IMR-90 (cell line): ENCODE data around the gene GCNA. TPM values are rescaled to one million over a fixed set of nuclear protein-coding genes. Genes with fewer than 3 reads are reported as not detected.

Source experiments
- ATAC-seq: fragments of 200-7000 bp; cut with Tn5 transposase; 2 replicates; pipeline ENCODE4 v1.9.1; 2020; ENCODE audit warnings: low read depth, mild to moderate bottlenecking, moderate library complexity
- BruUV-seq: library from RNA; stranded (reverse); fragments of 400-500 nt; replicated peaks from 2 replicates; lab custom pipeline; 2021; lab: Mats Ljungman, UMichigan
- CTCF ChIA-PET: fragments of 300-600 bp; formaldehyde crosslinking; extraction: SDS; loops from one replicate; lab custom pipeline; 2021; ENCODE audit warnings: antibody characterized with exemption; lab: Yijun Ruan, JAX
- POLR2A ChIA-PET: fragments of 300-600 bp; sonication (Branson Sonifier 250); formaldehyde crosslinking; loops from one replicate; lab custom pipeline; 2022; ENCODE audit warnings: antibody characterized with exemption; ENCODE audit not compliant: unreplicated experiment; lab: Charles Lee
- DNase-seq: peaks from one replicate; pipeline ENCODE4 v3.0.0; 2013
- H2AFZ ChIP-seq: replicated peaks from 2 replicates; pipeline ENCODE3; 2013; ENCODE audit warnings: low read length, mild to moderate bottlenecking; ENCODE audit not compliant: poor library complexity
- H2AK5ac ChIP-seq: 2 replicates; pipeline ENCODE4 v1.6.1; 2013; ENCODE audit warnings: low read depth, low read length, inconsistent platforms
- H2AK9ac ChIP-seq: replicated peaks from 2 replicates; pipeline ENCODE3; 2013; ENCODE audit warnings: mild to moderate bottlenecking, low read depth, low read length, moderate library complexity; ENCODE audit not compliant: poor library complexity
- H2BK120ac ChIP-seq: 2 replicates; pipeline ENCODE4 v1.6.1; 2013; ENCODE audit warnings: low read depth, low read length, inconsistent platforms
- H2BK15ac ChIP-seq: 3 replicates; pipeline ENCODE4 v1.6.1; 2013; ENCODE audit warnings: low read depth, low read length, inconsistent platforms
- H2BK20ac ChIP-seq: 2 replicates; pipeline ENCODE4 v1.6.1; 2013; ENCODE audit warnings: low read depth, mild to moderate bottlenecking, inconsistent platforms, low read length, moderate library complexity
- H2BK5ac ChIP-seq: 2 replicates; pipeline ENCODE4 v1.6.1; 2013; ENCODE audit warnings: mild to moderate bottlenecking, low read depth, low read length, inconsistent platforms; ENCODE audit not compliant: poor library complexity, severe bottlenecking
- H3K14ac ChIP-seq: replicated peaks from 2 replicates; pipeline ENCODE4 v1.6.1; 2013; ENCODE audit warnings: low read depth, low read length, inconsistent platforms
- H3K18ac ChIP-seq: 2 replicates; pipeline ENCODE4 v1.6.1; 2013; ENCODE audit warnings: low read depth, low read length, control low read depth
- H3K23ac ChIP-seq: 2 replicates; pipeline ENCODE4 v1.6.1; 2013; ENCODE audit warnings: low read depth, low read length, inconsistent platforms
- H3K27ac ChIP-seq: 2 replicates; pipeline ENCODE4 v1.5.1; 2013; ENCODE audit warnings: mild to moderate bottlenecking, control low read depth, low read length; ENCODE audit not compliant: insufficient read depth
- H3K27me3 ChIP-seq: 2 replicates; pipeline ENCODE4 v1.6.1; 2013; ENCODE audit warnings: low read length; ENCODE audit not compliant: control insufficient read depth, insufficient read depth
- H3K36me3 ChIP-seq: 2 replicates; pipeline ENCODE4 v1.6.1; 2013; ENCODE audit warnings: low read length, mixed read lengths; ENCODE audit not compliant: control insufficient read depth, insufficient read depth
- H3K4ac ChIP-seq: 2 replicates; pipeline ENCODE4 v1.6.1; 2013; ENCODE audit warnings: low read depth, low read length, inconsistent platforms
- H3K4me1 ChIP-seq: 2 replicates; pipeline ENCODE4 v1.6.1; 2013; ENCODE audit warnings: low read length, mixed read lengths; ENCODE audit not compliant: control insufficient read depth, insufficient read depth
- H3K4me2 ChIP-seq: 2 replicates; pipeline ENCODE4 v1.6.1; 2013; ENCODE audit warnings: low read depth, mild to moderate bottlenecking, control low read depth, low read length, moderate library complexity
- H3K4me3 ChIP-seq: 2 replicates; pipeline ENCODE4 v1.5.1; 2013; ENCODE audit warnings: low read depth, mild to moderate bottlenecking, control low read depth, low read length, moderate library complexity; ENCODE audit not compliant: insufficient read depth
- H3K56ac ChIP-seq: 2 replicates; pipeline ENCODE4 v1.6.1; 2013; ENCODE audit warnings: low read length, inconsistent platforms; ENCODE audit not compliant: insufficient read depth; ENCODE audit errors: extremely low read depth
- H3K79me1 ChIP-seq, 2 experiments: 2 replicates each; pipeline ENCODE4 v1.6.1; 2013; ENCODE audit warnings: low read length in 2 of 2, inconsistent platforms in 1 of 2, low read depth in 1 of 2
- H3K9ac ChIP-seq: 2 replicates; pipeline ENCODE4 v1.6.1; 2013; ENCODE audit warnings: low read depth, low read length, control low read depth
- H3K9me1 ChIP-seq: 2 replicates; pipeline ENCODE4 v1.6.1; 2013; ENCODE audit warnings: low read length, inconsistent platforms; ENCODE audit not compliant: insufficient read depth
- H3K9me3 ChIP-seq: 2 replicates; pipeline ENCODE4 v1.6.1; 2013; ENCODE audit warnings: low read length; ENCODE audit not compliant: control insufficient read depth, insufficient read depth
- H4K20me1 ChIP-seq: 2 replicates; pipeline ENCODE4 v1.6.1; 2013; ENCODE audit warnings: low read length, inconsistent platforms; ENCODE audit not compliant: insufficient read depth
- H4K5ac ChIP-seq: 2 replicates; pipeline ENCODE4 v1.6.1; 2013; ENCODE audit warnings: mild to moderate bottlenecking, low read depth, low read length, control low read depth
- H4K8ac ChIP-seq, 2 experiments: 2 replicates each; pipeline ENCODE4 v1.6.1; 2013; ENCODE audit warnings: low read depth in 2 of 2, low read length in 2 of 2, control low read depth in 1 of 2, inconsistent platforms in 1 of 2
- H4K91ac ChIP-seq: 2 replicates; pipeline ENCODE4 v1.6.1; 2013; ENCODE audit warnings: low read depth, low read length, inconsistent platforms; ENCODE audit not compliant: insufficient read depth
- BHLHE40 ChIP-seq: fragments of 150-350 bp; IDR thresholded peaks from 2 replicates; pipeline ENCODE4 v1.6.1; 2016; ENCODE audit warnings: mild to moderate bottlenecking, low read depth, low read length
- WGBS, 2 experiments: methylation state at CpG; one replicate each; pipeline versions ENCODE4 v1.1.5 to v1.1.7; 2013; ENCODE audit warnings: missing lambda C conversion rate in 2 of 2; ENCODE audit not compliant: insufficient read length in 1 of 2; ENCODE audit errors: extremely low coverage in 2 of 2; 5-methylcytosine and 5-hydroxymethylcytosine counted together
- dilution Hi-C: fragments of 300-500 bp; cut with HindIII; formaldehyde crosslinking; loops from one replicate; pipeline ENCODE4 v1.14.3; 2018; ENCODE audit warnings: low sequenced_read_pairs; ENCODE audit not compliant: unreplicated experiment
- in situ Hi-C: fragments of 300-500 bp; cut with MboI; formaldehyde crosslinking; loops from 3 replicates; pipeline ENCODE4 v1.14.3; 2019; ENCODE audit warnings: low sequenced_read_pairs, inconsistent platforms, mixed read lengths
- intact Hi-C: fragments of 100-400 bp; cut with micrococcal nuclease; formaldehyde crosslinking; loops from 2 replicates; pipeline ENCODE4 v1.10.0; 2022
- polyA plus RNA-seq, 3 experiments: library from polyadenylated mRNA; depleted of rRNA; stranded (reverse); fragments of >200 nt; gene quantifications; 2 replicates each; pipeline ENCODE4 v1.2.3, GENCODE V29; 2012; ENCODE audit warnings: low replicate concordance in 1 of 3
- total RNA-seq: library from RNA; depleted of rRNA; stranded (reverse); fragments of >200 nt; gene quantifications from 2 replicates; pipeline ENCODE4 v1.2.3, GENCODE V29; 2012

The GCNA gene
- total and polyA plus RNA-seq, 2 of the 4 experiments (the other 2 are of a cell fraction): 0.90 to 1.3 TPM

GRCh38 chrX:71619986-71620385 lies 41.7 kb downstream of the GCNA start:
- no peaks in the 10 kb centered on the region for H3K79me1 ChIP-seq
- intact Hi-C loops: no loop called here
- H3K9me3 ChIP-seq: no peaks in the 10 kb centered on the region; the same call in 1 of the 2 replicates
- no peak overlapping the region for H2AFZ ChIP-seq
- dilution Hi-C loops: no loop called here
- H3K9me1 ChIP-seq: no peaks in the 10 kb centered on the region
- BruUV-seq: no TSS peak
- H4K20me1 ChIP-seq: no peaks in the 10 kb centered on the region
- H3K18ac ChIP-seq: no peak overlapping the region
- H2BK15ac ChIP-seq: no peak overlapping the region
- H3K56ac ChIP-seq: no peak overlapping the region
- H2AK9ac ChIP-seq: no peak overlapping the region
- H4K91ac ChIP-seq: no peak overlapping the region
- H3K27me3 ChIP-seq: peaks cover 3% of the 10 kb centered on the region; the same call in 1 of the 2 replicates
- in situ Hi-C loops: no loop called here
- H3K4me3 ChIP-seq: no peak overlapping the region
- H2AK5ac ChIP-seq: no peak overlapping the region
- DNase-seq (no peak), ATAC-seq (no peak)
- CTCF ChIA-PET: interaction anchor here (0.9 kb wide), 1 partner anchor 31 kb away, joined by 5 read pairs; no protein-coding TSS in a partner anchor
- no peak overlapping the region for H3K9ac ChIP-seq
- H2BK20ac ChIP-seq: no peak overlapping the region
- H4K8ac ChIP-seq: no peak overlapping the region
- H3K4me1 ChIP-seq: no peaks in the 10 kb centered on the region; the same call in 1 of the 2 replicates
- H3K23ac ChIP-seq: no peak overlapping the region
- no peak overlapping the region for H3K14ac ChIP-seq
- H4K5ac ChIP-seq: no peak overlapping the region
- TF ChIP-seq BHLHE40: no peak
- POLR2A ChIA-PET: no interaction called here
- no peak overlapping the region for H3K4me2 ChIP-seq
- no peak overlapping the region for H3K27ac ChIP-seq
- H2BK5ac ChIP-seq: no peak overlapping the region
- no peaks in the 10 kb centered on the region; the same call in 1 of the 2 replicates for H3K36me3 ChIP-seq
- H2BK120ac ChIP-seq: no peak overlapping the region
- no CpG with 5 or more reads among the region's 1 CpG for WGBS, 2 experiments
- no peak overlapping the region for H3K4ac ChIP-seq
